ENCODE measurements around the gene SPRR2F. TPM values are rescaled to one million over a fixed set of nuclear protein-coding genes. Genes with fewer than 3 reads are reported as not detected.

The SPRR2F gene
- total RNA-seq, 4 donors from 2014 or later, result 0.64 TPM; not detected in 3

GRCh38 chr1:153094426-153094825, 18.9 kb downstream of the SPRR2F start, which contains the start of gene SPRR2E:
Gene SPRR2E, minus strand, starts transcription at chr1:153094526. Its CDS starts 775 bp downstream, at chr1:153093751.
- intact Hi-C loops (cut with DNase I; ENCODE audit: low total_unique reads), result no loop called here
- DNase-seq (ENCODE audit: low spot score in 2 of 2), result no peak
- TF ChIP-seq POLR2A (IDR thresholded peaks at IDR 0.05), result no peak
- TF ChIP-seq CTCF (IDR thresholded peaks at IDR 0.05), result no peak
- no peak within 1 kb of the TSS for H3K4me3 ChIP-seq (ENCODE audit: low read depth, poor library complexity, severe bottlenecking)

GRCh38 chr1:153087652-153088051, 25.7 kb downstream of the SPRR2F start:
- no peak overlapping the region for H3K4me3 ChIP-seq (ENCODE audit: low read depth, poor library complexity, severe bottlenecking)
- no peak for DNase-seq (ENCODE audit: low spot score in 2 of 2)
- WGBS, 2 donors, result 52 to 54% methylated on average over 1 of the region's 1 CpG
- intact Hi-C loops (cut with DNase I; ENCODE audit: low total_unique reads), result no loop called here
- no peak for TF ChIP-seq POLR2A (IDR thresholded peaks at IDR 0.05)
- TF ChIP-seq CTCF (IDR thresholded peaks at IDR 0.05), result no peak

GRCh38 chr1:153081736-153082135, 31.6 kb downstream of the SPRR2F start:
- DNase-seq (ENCODE audit: low spot score in 2 of 2), result no peak
- intact Hi-C loops (cut with DNase I; ENCODE audit: low total_unique reads), result no loop called here
- H3K4me3 ChIP-seq (ENCODE audit: low read depth, poor library complexity, severe bottlenecking), result no peak overlapping the region
- WGBS, 2 donors, result 49 to 61% methylated on average over 3 of the region's 3 CpGs
- TF ChIP-seq POLR2A (IDR thresholded peaks at IDR 0.05) (no peak), CTCF (IDR thresholded peaks at IDR 0.05) (no peak)

- intact Hi-C loops (cut with DNase I; ENCODE audit: low total_unique reads), result no loop called here
- WGBS, 2 donors, result 75 to 86% methylated on average over 5 of the region's 5 CpGs
- no peak for TF ChIP-seq POLR2A (IDR thresholded peaks at IDR 0.05)
- no peak for TF ChIP-seq CTCF (IDR thresholded peaks at IDR 0.05)
- H3K4me3 ChIP-seq (ENCODE audit: low read depth, poor library complexity, severe bottlenecking), result no peak overlapping the region
- no peak for DNase-seq (ENCODE audit: low spot score in 2 of 2)
Measured at GRCh38 chr1:153072806-153073726, 40.2 kb downstream of the SPRR2F start.

GRCh38 chr1:153071511-153071910, 41.8 kb downstream of the SPRR2F start, which contains the start of gene SPRR2B:
Gene SPRR2B, minus strand, starts transcription at chr1:153071611. Its CDS starts 772 bp downstream, at chr1:153070839.
- H3K4me3 ChIP-seq (ENCODE audit: low read depth, poor library complexity, severe bottlenecking), result no peak within 1 kb of the TSS
- TF ChIP-seq POLR2A (IDR thresholded peaks at IDR 0.05) (no peak), CTCF (IDR thresholded peaks at IDR 0.05) (no peak)
- 58 to 60% methylated on average over 2 of the region's 2 CpGs for WGBS, 2 donors
- DNase-seq (ENCODE audit: low spot score in 2 of 2), result no peak
- intact Hi-C loops (cut with DNase I; ENCODE audit: low total_unique reads), result no loop called here

Measured in lower leg skin (tissue), 4 donors.